Neural cell (in vitro differentiated cells): ENCODE results near the gene SHISA9. TPM values are rescaled to one million over a fixed set of nuclear protein-coding genes. Genes with fewer than 3 reads are reported as not detected.

ENCODE experiments used
- H2AFZ ChIP-seq: fragments of 200-600, 300-800 bp; sonication (generic), shearing (Covaris generic); 2 replicates; pipeline ENCODE4 v1.6.0; 2014; ENCODE audit warnings: low read depth, mild to moderate bottlenecking, antibody characterized with exemption, low read length, moderate library complexity
- H3F3A ChIP-seq: fragments of 200-600 bp; shearing (Covaris generic); 2 replicates; pipeline ENCODE4 v1.6.1; 2016; ENCODE audit warnings: mild to moderate bottlenecking, moderate library complexity, mixed read lengths, antibody characterized with exemption, low read length; ENCODE audit not compliant: insufficient read depth, poor library complexity, severe bottlenecking
- H3K27ac ChIP-seq: fragments of 200-600, 300-800 bp; sonication (generic), shearing (Covaris generic); 2 replicates; pipeline ENCODE4 v1.5.1; 2014; ENCODE audit warnings: mild to moderate bottlenecking, low read length, moderate library complexity
- H3K27me3 ChIP-seq: fragments of 300-800, 200-600 bp; sonication (generic), shearing (Covaris generic); 2 replicates; pipeline ENCODE4 v1.6.0; 2014; ENCODE audit warnings: mild to moderate bottlenecking, low read depth, low read length, moderate library complexity; ENCODE audit not compliant: insufficient read depth
- H3K36me3 ChIP-seq: fragments of 300-800, 200-600 bp; sonication (generic), shearing (Covaris generic); 2 replicates; pipeline ENCODE4 v1.5.1; 2014; ENCODE audit warnings: mild to moderate bottlenecking, antibody characterized with exemption, low read length, moderate library complexity; ENCODE audit not compliant: insufficient read depth
- H3K4me2 ChIP-seq: fragments of 300-800, 200-600 bp; sonication (generic), shearing (Covaris generic); 2 replicates; pipeline ENCODE4 v1.6.0; 2014; ENCODE audit warnings: mild to moderate bottlenecking, low read length
- H3K4me3 ChIP-seq: fragments of 300-800, 200-600 bp; sonication (generic), shearing (Covaris generic); 2 replicates; pipeline ENCODE4 v1.5.1; 2014; ENCODE audit warnings: mild to moderate bottlenecking, low read length, moderate library complexity
- H3K79me2 ChIP-seq: fragments of 200-600 bp; shearing (Covaris generic); replicated peaks from 2 replicates; pipeline ENCODE4 v1.6.0; 2014; ENCODE audit warnings: mild to moderate bottlenecking, low read length, moderate library complexity; ENCODE audit not compliant: insufficient read depth
- H3K9ac ChIP-seq: fragments of 300-800, 200-600 bp; sonication (generic), shearing (Covaris generic); 2 replicates; pipeline ENCODE4 v1.6.1; 2016; ENCODE audit warnings: mild to moderate bottlenecking, low read length, mixed read lengths
- H3K9me2 ChIP-seq: fragments of 200-600 bp; shearing (Covaris generic); 2 replicates; pipeline ENCODE4 v1.6.1; 2016; ENCODE audit warnings: mild to moderate bottlenecking, low read length, mixed read lengths; ENCODE audit not compliant: insufficient read depth
- H3K9me3 ChIP-seq: fragments of 200-600, 300-800 bp; sonication (generic), shearing (Covaris generic); 2 replicates; pipeline ENCODE4 v1.6.1; 2016; ENCODE audit warnings: mild to moderate bottlenecking, mixed run types, low read length, moderate library complexity, mixed read lengths
- H4K20me1 ChIP-seq: fragments of 200-600 bp; shearing (Covaris generic); 2 replicates; pipeline ENCODE4 v1.6.1; 2016; ENCODE audit warnings: mild to moderate bottlenecking, mixed run types; ENCODE audit not compliant: insufficient read depth
- CTCF ChIP-seq: fragments of 450-650 bp; IDR thresholded peaks from 2 replicates; pipeline ENCODE4 v1.5.1; 2014; ENCODE audit warnings: antibody characterized with exemption, mild to moderate bottlenecking, moderate library complexity; ENCODE audit not compliant: poor library complexity, severe bottlenecking
- EP300 ChIP-seq: fragments of 450-650 bp; conservative IDR thresholded peaks from 2 replicates; pipeline ENCODE4 v1.6.1; 2014; ENCODE audit warnings: antibody characterized with exemption, mild to moderate bottlenecking, moderate library complexity; ENCODE audit not compliant: poor library complexity, severe bottlenecking
- EZH2 ChIP-seq: fragments of 200-600, 300-800 bp; shearing (Covaris generic), sonication (generic); IDR thresholded peaks from 2 replicates; pipeline ENCODE4 v1.6.1; 2014; ENCODE audit warnings: antibody characterized with exemption, low read length, borderline replicate concordance, mild to moderate bottlenecking; ENCODE audit not compliant: insufficient read depth, poor library complexity, severe bottlenecking
- MXI1 ChIP-seq: fragments of 450-650 bp; conservative IDR thresholded peaks from 2 replicates; pipeline ENCODE4 v1.6.1; 2014; ENCODE audit warnings: antibody characterized with exemption, mild to moderate bottlenecking; ENCODE audit not compliant: poor library complexity, severe bottlenecking
- POLR2AphosphoS5 ChIP-seq: IDR thresholded peaks from 2 replicates; pipeline ENCODE4 v1.6.1; 2012
- RAD21 ChIP-seq: fragments of 450-650 bp; conservative IDR thresholded peaks from 2 replicates; pipeline ENCODE4 v1.6.1; 2014; ENCODE audit warnings: antibody characterized with exemption, mild to moderate bottlenecking, moderate library complexity
- REST ChIP-seq: IDR thresholded peaks from 2 replicates; pipeline ENCODE4 v1.6.1; 2012; ENCODE audit warnings: borderline replicate concordance
- SMC3 ChIP-seq: fragments of 450-650 bp; conservative IDR thresholded peaks from 2 replicates; pipeline ENCODE4 v1.6.1; 2014; ENCODE audit warnings: antibody characterized with exemption, mild to moderate bottlenecking, moderate library complexity; ENCODE audit not compliant: poor library complexity
- TAF1 ChIP-seq: IDR thresholded peaks from 2 replicates; pipeline ENCODE4 v1.6.1; 2012; ENCODE audit warnings: low read depth
- polyA plus RNA-seq: library from polyadenylated mRNA; depleted of rRNA; stranded (reverse); fragments of >200 nt; gene quantifications from 2 replicates; pipeline ENCODE4 v1.2.3, GENCODE V29; 2014

SHISA9 gene
- polyA plus RNA-seq, 1 donor from 2014 or later = 2.0 TPM

GRCh38 chr16:12975766-12976165 is 74.4 kb downstream of the SHISA9 start:
- H2AFZ ChIP-seq = no peak overlapping the region
- H3K36me3 ChIP-seq = no peaks in the 10 kb centered on the region
- no peak for TF ChIP-seq POLR2AphosphoS5
- no peak for TF ChIP-seq SMC3
- TF ChIP-seq EZH2 = no peak
- no peak for TF ChIP-seq CTCF
- TF ChIP-seq TAF1 = no peak
- TF ChIP-seq MXI1 = no peak
- no peak for TF ChIP-seq REST
- TF ChIP-seq EP300 = no peak
- no peak for TF ChIP-seq RAD21
- no peaks in the 10 kb centered on the region for H3K27me3 ChIP-seq
- no peaks in the 10 kb centered on the region for H3F3A ChIP-seq
- no peaks in the 10 kb centered on the region for H3K9me2 ChIP-seq
- H3K79me2 ChIP-seq = no peaks in the 10 kb centered on the region
- H3K9me3 ChIP-seq = no peaks in the 10 kb centered on the region
- no peak overlapping the region for H3K9ac ChIP-seq
- no peak overlapping the region for H3K4me3 ChIP-seq
- H4K20me1 ChIP-seq = no peaks in the 10 kb centered on the region
- H3K27ac ChIP-seq = no peak overlapping the region
- no peak overlapping the region for H3K4me2 ChIP-seq

GRCh38 chr16:12976496-12976895 is 75.1 kb downstream of the SHISA9 start:
- H3K4me3 ChIP-seq = no peak overlapping the region
- TF ChIP-seq RAD21 (no peak), EZH2 (no peak), MXI1 (no peak), CTCF (no peak), TAF1 (no peak), SMC3 (no peak), REST (no peak), EP300 (no peak), POLR2AphosphoS5 (no peak)
- H3K36me3 ChIP-seq = no peaks in the 10 kb centered on the region
- no peaks in the 10 kb centered on the region for H3F3A ChIP-seq
- H3K9me3 ChIP-seq = no peaks in the 10 kb centered on the region
- H3K9ac ChIP-seq = no peak overlapping the region
- no peaks in the 10 kb centered on the region for H3K9me2 ChIP-seq
- H3K4me2 ChIP-seq = no peak overlapping the region
- H2AFZ ChIP-seq = no peak overlapping the region
- H3K27me3 ChIP-seq = no peaks in the 10 kb centered on the region
- H4K20me1 ChIP-seq = no peaks in the 10 kb centered on the region
- no peaks in the 10 kb centered on the region for H3K79me2 ChIP-seq
- H3K27ac ChIP-seq = no peak overlapping the region
